Fibroblast of lung (primary cell): Measurements from ENCODE around the gene ANO3. TPM values are rescaled to one million over a fixed set of nuclear protein-coding genes. Genes with fewer than 3 reads are reported as not detected.

Source experiments
- DNase-seq, 2 donors: peaks; one replicate each; pipeline versions ENCODE4 v3.0.0 to v3.0.0-alpha.2; 2010; ENCODE audit warnings: low read depth in 2 of 2
- H2AFZ ChIP-seq: 2 replicates; pipeline ENCODE4 v1.5.1; 2012; ENCODE audit warnings: low read length, control low read depth, inconsistent platforms
- H3K27ac ChIP-seq: 2 replicates; pipeline ENCODE4 v1.5.1; 2011; ENCODE audit warnings: low read length, control low read depth; ENCODE audit not compliant: insufficient read depth
- H3K27me3 ChIP-seq: 2 replicates; pipeline ENCODE4 v1.5.1; 2011; ENCODE audit warnings: mild to moderate bottlenecking, low read length; ENCODE audit not compliant: control insufficient read depth, insufficient read depth
- H3K36me3 ChIP-seq: 2 replicates; pipeline ENCODE4 v1.5.1; 2011; ENCODE audit warnings: low read length; ENCODE audit not compliant: control insufficient read depth, insufficient read depth
- H3K4me1 ChIP-seq: 2 replicates; pipeline ENCODE4 v1.5.1; 2011; ENCODE audit warnings: low read length; ENCODE audit not compliant: control insufficient read depth, insufficient read depth; ENCODE audit errors: extremely low read depth
- H3K4me2 ChIP-seq: 2 replicates; pipeline ENCODE4 v1.5.1; 2011; ENCODE audit warnings: low read length, control low read depth; ENCODE audit not compliant: insufficient read depth; ENCODE audit errors: extremely low read depth
- H3K4me3 ChIP-seq, 4 experiments: fragments of 200-600 bp in 1 of 4; sonication (generic) in 1 of 4; replicated peaks in 1 of 4; 2 replicates each; pipeline ENCODE4 v1.5.1; 2011 to 2016; ENCODE audit warnings: low read length in 4 of 4, low read depth in 3 of 4, mild to moderate bottlenecking in 3 of 4, control low read depth in 2 of 4, inconsistent platforms in 1 of 4, mixed read lengths in 1 of 4; ENCODE audit not compliant: insufficient read depth in 1 of 4; ENCODE audit errors: control extremely low read depth in 1 of 4
- H3K79me2 ChIP-seq: 2 replicates; pipeline ENCODE4 v1.5.1; 2012; ENCODE audit warnings: mild to moderate bottlenecking, low read length, inconsistent platforms; ENCODE audit not compliant: control insufficient read depth, insufficient read depth
- H3K9ac ChIP-seq: 2 replicates; pipeline ENCODE4 v1.5.1; 2011; ENCODE audit warnings: mild to moderate bottlenecking, low read length, control low read depth; ENCODE audit not compliant: insufficient read depth
- H3K9me3 ChIP-seq: 2 replicates; pipeline ENCODE4 v1.5.1; 2012; ENCODE audit warnings: low read depth, low read length; ENCODE audit not compliant: control insufficient read depth, insufficient read depth
- H4K20me1 ChIP-seq: 2 replicates; pipeline ENCODE4 v1.5.1; 2011; ENCODE audit warnings: low read length; ENCODE audit not compliant: control insufficient read depth, insufficient read depth; ENCODE audit errors: extremely low read depth
- CTCF ChIP-seq, 2 donors: IDR thresholded peaks in 1 of 2; conservative IDR thresholded peaks in 1 of 2; 1 replicate in 1 of 2; 2 replicates in 1 of 2; pipeline ENCODE4 v1.5.1; 2011 to 2012; ENCODE audit warnings: low read length in 2 of 2, control low read depth in 1 of 2, inconsistent platforms in 1 of 2, low read depth in 1 of 2, mild to moderate bottlenecking in 1 of 2
- EZH2 ChIP-seq: IDR thresholded peaks from 2 replicates; pipeline ENCODE4 v1.5.1; 2012; ENCODE audit warnings: low read length, control low read depth, mild to moderate bottlenecking; ENCODE audit errors: missing control alignments
- polyA plus RNA-seq, 2 donors: library from polyadenylated mRNA; depleted of rRNA in 1 of 2; stranded (reverse) in 1 of 2; unstranded in 1 of 2; fragments of >200 nt; gene quantifications; 2 replicates each; pipeline ENCODE4 v1.2.1, GENCODE V29; 2011 to 2012; ENCODE audit warnings: missing spikeins in 1 of 2
- total RNA-seq: library from RNA; depleted of rRNA; stranded (reverse); fragments of >200 nt; gene quantifications from 2 replicates; pipeline ENCODE4 v1.2.1, GENCODE V29; 2014

The ANO3 gene
- total and polyA plus RNA-seq, 2 donors (not counting 1 experiment from before 2014, with no cell fraction given), result 2.2 to 5.1 TPM

- Histone ChIP-seq H3K4me3 (no peak overlapping the region), H3K4me1 (no peaks in the 10 kb centered on the region), H3K9ac (no peak overlapping the region), H4K20me1 (no peaks in the 10 kb centered on the region), H2AFZ (no peak overlapping the region), H3K79me2 (no peaks in the 10 kb centered on the region), H3K9me3 (no peaks in the 10 kb centered on the region), H3K27ac (no peak overlapping the region), H3K27me3 (no peaks in the 10 kb centered on the region), H3K4me2 (no peak overlapping the region), H3K36me3 (no peaks in the 10 kb centered on the region)
- TF ChIP-seq EZH2 (no peak), CTCF (conservative IDR thresholded peaks at IDR 0.05 in 1 of 2, IDR thresholded peaks at IDR 0.05 in 1 of 2; ENCODE audit: low read depth in 1 of 2, low read length in 2 of 2) (no peak)
- DNase-seq, result peak in 1 of 2 donors; percentile 24
Measured at GRCh38 chr11:26418386-26418912, 86.5 kb downstream of the ANO3 start.

DNA sequence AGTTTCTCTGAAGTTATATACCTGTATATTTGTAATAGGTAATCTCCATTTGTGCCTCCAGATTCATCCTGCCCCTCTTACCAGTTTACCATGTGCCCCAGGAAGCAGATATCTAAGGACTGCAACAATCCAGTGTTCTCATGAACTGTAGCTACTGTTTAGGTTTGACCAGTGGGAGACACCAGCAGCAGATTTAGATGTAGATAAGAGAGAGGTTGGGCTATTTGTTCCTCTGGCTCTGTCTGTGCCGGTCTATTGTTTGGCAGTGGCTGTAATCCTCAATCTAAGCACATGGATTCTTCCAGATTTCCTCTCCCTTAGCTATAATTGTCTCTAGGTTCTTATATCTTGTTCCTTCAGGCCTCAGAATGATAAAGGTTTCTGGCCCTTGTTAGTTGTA is 88.4 kb downstream of the ANO3 start:
- Histone ChIP-seq H3K9me3 (no peaks in the 10 kb centered on the region), H3K4me2 (no peak overlapping the region), H2AFZ (no peak overlapping the region)

GRCh38 chr11:26424255-26424654 is 92.3 kb downstream of the ANO3 start:
- H3K4me2 ChIP-seq, result no peak overlapping the region
- TF ChIP-seq EZH2 (no peak), CTCF (conservative IDR thresholded peaks at IDR 0.05 in 1 of 2, IDR thresholded peaks at IDR 0.05 in 1 of 2; ENCODE audit: low read depth in 1 of 2, low read length in 2 of 2) (no peak)

More for the DNA sequence above, 88.4 kb downstream of the ANO3 start:
- Histone ChIP-seq H3K36me3 (no peaks in the 10 kb centered on the region), H3K9ac (no peak overlapping the region), H3K27me3 (no peaks in the 10 kb centered on the region), H3K4me1 (no peaks in the 10 kb centered on the region), H3K79me2 (no peaks in the 10 kb centered on the region), H3K27ac (no peak overlapping the region), H3K4me3 (no peak overlapping the region), H4K20me1 (no peaks in the 10 kb centered on the region)
- TF ChIP-seq CTCF (conservative IDR thresholded peaks at IDR 0.05 in 1 of 2, IDR thresholded peaks at IDR 0.05 in 1 of 2; ENCODE audit: low read depth in 1 of 2, low read length in 2 of 2) (no peak), EZH2 (no peak)
- DNase-seq, result no peak

More at GRCh38 chr11:26424255-26424654, 92.3 kb downstream of the ANO3 start:
- H3K27ac ChIP-seq, result no peak overlapping the region
- no peak overlapping the region for H2AFZ ChIP-seq
- H4K20me1 ChIP-seq, result no peaks in the 10 kb centered on the region
- no peaks in the 10 kb centered on the region for H3K27me3 ChIP-seq
- no peak overlapping the region for H3K9ac ChIP-seq
- H3K9me3 ChIP-seq, result no peaks in the 10 kb centered on the region
- no peaks in the 10 kb centered on the region for H3K36me3 ChIP-seq
- H3K79me2 ChIP-seq, result no peaks in the 10 kb centered on the region
- DNase-seq, result no peak
- H3K4me3 ChIP-seq, result no peak overlapping the region
- H3K4me1 ChIP-seq, result no peaks in the 10 kb centered on the region
